GM19240 (cell line): ENCODE results near the gene TUBGCP2.
"Not testable (repeated sequence)": the region's sequence is repeated elsewhere in the genome, so short reads cannot be mapped to it uniquely, and the experiment has no call there.

Experiments used
- DNase-seq: peaks from one replicate; pipeline ENCODE4 v3.0.0; 2011; ENCODE audit warnings: low spot score; ENCODE audit not compliant: insufficient read length

TUBGCP2 gene

DNA sequence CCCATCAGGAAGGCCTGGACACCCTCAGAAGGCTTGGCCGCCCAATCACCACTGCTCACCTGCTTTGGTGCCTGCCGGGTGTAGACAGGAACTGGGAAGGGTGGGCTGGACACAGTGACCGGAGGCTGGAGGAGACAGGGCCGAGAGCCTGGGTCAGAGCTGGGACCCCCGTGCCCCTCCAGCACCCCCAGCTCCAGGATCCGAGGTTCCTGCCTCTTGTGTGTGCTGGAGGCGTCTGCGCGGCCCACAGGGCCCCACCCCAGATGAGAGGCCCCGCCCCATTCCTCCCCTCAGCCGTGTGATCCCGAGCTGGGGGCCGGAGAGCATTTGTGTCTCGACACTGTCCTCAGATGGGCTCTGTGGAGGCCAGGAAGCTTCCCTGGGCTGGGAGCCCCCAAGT, 41.4 kb downstream of the TUBGCP2 start:
- DNase-seq, result no peak

DNA sequence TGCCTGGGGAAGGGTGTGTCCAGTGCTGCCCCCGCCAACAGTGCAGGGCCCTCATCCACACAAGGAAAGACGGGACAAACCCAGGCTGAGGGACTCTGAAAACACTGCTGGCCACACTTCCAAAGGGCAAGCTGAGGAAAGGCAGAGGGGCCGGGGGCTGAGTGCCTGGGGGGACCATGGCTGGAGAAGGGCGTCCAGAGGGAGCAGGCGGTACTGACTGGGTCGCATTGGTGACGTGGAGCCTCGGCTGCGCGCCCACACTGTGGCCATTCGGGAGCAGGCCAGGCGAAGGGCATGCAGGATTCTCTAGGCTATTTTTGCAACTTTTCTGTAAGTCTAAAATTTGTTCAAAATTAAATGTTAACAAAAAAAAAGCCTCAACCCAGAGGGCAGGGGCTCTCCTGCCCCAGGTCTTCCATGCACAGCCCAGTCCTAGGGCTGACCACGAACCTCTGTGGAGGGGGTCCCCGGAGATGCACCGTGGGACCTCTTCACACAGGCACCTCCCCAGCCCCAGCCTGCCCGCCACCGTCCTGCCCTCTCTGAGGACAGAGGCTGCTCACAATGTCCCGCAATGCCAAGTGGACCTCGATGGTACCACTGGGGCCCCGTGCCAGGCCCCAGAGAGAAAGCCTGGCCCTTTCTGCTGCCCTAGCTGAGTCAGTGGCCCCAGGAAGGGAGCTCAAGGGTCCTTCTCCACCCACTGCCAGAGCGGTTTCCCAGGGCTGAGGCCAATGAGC, 42.4 kb downstream of the TUBGCP2 start:
- DNase-seq, result no peak

DNA sequence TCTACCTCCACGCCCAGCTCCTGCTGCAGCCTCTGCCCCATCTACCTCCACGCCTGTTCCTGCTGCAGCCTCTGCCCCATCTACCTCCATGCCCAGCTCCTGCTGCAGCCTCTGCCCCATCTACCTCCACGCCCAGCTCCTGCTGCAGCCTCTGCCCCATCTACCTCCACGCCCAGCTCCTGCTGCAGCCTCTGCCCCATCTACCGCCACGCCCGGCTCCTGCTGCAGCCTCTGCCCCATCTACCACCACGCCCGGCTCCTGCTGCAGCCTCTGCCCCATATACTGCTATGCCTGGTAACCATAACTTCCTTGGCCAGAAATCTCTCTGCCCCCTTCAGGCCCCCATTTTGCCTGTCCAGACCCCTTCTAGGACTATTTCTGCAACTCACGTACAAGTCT, 43.6 kb downstream of the TUBGCP2 start:
- DNase-seq, result not testable (repeated sequence)

DNA sequence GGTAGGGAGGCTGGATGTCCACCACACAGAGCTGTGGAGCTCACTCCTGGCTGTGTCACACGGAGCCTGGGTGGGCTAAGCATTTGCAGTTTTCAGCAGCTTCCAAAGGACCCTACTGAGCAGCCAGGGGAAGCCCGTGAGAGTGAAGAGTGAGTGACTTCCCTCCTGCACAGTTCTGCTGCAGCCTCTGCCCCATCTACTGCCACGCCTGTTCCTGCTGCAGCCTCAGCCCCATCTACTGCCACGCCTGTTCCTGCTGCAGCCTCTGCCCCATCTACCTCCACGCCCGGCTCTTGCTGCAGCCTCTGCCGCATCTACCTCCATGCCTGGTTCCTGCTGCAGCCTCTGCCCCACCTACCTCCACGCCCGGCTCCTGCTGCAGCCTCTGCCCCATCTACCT, 44.2 kb downstream of the TUBGCP2 start:
- DNase-seq, result no peak

DNA sequence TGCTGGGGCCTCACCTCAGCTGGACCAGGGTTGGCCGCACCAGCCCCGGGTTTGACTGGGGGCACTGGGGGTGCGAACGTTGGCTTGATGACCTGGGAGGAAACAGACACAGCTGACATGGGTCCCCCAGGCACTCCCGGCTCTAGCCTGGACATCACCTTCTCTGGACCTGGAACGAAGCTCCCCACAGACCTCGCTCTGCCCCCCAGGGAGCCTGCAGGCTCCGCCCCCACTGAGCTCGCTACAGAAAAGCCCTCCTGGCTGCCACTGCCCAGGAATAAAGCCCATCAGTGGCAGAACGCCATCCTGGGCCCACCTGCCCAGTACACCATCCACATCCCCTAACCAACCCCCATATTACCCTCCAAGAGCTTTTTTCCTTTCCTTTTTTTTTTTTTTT, 45.0 kb downstream of the TUBGCP2 start:
- no peak for DNase-seq

DNA sequence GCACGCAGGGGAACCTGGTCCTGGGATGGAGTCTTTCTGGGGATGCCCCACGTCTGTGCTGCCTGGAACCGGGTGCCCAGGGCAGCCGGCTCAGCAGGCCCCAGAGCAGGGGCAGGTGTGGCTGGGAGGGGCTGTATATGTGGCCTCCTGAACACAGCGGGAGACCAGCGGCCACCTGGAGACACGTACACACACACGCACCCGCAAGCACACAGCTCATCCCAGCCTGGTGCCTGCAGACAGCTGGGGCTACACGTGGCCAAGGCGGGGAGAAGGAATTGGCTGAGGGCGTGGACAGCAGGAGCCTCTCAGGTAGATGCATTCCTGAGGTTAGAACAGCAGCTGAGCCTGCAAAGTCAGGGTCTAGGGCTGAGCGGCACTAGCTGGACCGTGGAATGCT, 46.0 kb downstream of the TUBGCP2 start:
- DNase-seq, result no peak

DNA sequence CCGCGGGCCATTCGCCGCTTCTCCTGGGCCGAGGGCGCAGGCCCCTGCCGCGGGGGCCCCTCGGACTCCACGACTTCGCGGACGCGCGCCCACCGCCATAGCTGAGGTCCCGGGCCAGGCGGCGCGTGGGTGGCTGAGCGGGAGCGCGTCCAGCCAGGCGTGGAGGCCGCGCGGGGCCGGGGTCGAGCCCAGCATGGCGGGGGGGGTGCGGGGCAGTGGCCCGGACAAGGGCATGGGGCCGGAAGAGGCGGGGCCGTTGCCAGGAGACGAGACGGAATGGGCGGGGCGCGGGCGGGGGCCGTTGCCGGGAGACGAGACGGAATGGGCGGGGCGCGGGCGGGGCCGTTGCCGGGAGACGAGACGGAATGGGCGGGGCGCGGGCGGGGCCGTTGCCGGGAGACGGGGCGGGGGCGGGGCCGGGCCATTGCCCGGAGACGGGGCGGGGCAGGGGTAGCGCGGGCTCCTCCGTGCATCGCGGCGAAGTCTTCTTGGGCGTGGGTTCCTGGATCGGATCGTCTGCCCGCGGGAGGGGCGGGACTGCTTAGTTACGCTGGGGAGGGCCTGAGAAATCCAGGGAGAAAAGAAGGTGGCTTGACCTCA, 46.8 kb downstream of the TUBGCP2 start:
- peak; percentile 90 for DNase-seq

DNA sequence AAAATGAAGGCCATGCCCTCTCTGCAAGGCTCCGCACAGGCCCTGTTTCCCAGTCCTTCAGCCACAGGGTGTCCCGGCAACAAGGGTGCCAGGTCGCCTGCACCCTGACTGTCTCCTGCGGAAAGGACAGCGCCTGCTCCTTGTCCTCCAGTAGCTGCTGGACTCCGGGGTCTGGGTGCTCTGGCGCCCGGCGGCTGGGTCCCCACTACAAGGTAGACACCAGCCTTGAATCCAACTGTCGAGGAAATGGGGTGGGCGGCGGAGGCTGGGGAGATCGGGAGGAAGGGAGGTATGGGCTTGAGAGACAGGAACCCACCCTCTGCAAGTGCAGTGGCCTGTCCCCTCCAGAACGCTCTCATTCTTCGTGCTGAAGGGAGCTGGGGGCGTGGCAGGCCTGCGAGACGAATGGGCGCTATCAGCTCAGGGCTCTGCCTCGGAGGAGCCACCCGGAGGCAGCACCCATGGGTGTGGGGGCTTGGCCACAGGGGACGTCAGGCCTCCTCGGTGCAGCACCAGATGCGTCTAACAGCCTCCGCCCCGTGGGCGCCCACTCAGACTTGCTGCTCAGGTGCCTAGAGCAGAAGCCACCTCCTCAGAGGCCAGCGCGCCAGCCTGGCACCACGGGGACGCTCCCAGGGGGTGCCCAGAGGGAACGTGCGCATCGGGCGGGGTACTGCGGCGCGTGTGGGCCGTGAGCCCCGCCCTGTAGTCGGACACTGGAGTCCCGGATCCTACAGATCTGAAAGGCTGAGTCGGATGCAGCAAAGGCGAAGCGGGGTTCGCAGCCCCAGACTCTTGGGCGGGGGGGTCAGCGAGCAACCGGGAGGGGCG, 47.6 kb downstream of the TUBGCP2 start:
- peak; percentile 73 for DNase-seq

DNA sequence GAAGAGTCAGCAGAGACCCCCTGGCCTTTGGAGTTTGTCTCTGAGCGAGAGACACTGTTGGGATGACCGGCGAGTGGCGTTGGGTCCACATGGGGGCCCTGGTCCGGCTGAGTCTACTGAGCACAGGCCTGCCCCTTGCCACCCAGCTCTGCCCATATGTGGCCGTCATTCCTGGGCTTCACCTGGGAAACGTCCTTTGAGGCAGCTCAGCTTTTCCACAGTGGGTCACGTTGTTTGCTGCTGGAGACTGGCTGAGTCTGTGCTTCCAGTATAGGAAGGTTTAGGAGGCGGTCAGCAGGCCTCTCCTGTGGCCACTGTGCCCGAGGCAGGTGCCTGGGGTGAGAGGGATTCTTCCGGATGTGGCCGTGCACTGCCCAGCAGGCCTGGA, 49.1 kb downstream of the TUBGCP2 start:
- DNase-seq, result no peak

DNA sequence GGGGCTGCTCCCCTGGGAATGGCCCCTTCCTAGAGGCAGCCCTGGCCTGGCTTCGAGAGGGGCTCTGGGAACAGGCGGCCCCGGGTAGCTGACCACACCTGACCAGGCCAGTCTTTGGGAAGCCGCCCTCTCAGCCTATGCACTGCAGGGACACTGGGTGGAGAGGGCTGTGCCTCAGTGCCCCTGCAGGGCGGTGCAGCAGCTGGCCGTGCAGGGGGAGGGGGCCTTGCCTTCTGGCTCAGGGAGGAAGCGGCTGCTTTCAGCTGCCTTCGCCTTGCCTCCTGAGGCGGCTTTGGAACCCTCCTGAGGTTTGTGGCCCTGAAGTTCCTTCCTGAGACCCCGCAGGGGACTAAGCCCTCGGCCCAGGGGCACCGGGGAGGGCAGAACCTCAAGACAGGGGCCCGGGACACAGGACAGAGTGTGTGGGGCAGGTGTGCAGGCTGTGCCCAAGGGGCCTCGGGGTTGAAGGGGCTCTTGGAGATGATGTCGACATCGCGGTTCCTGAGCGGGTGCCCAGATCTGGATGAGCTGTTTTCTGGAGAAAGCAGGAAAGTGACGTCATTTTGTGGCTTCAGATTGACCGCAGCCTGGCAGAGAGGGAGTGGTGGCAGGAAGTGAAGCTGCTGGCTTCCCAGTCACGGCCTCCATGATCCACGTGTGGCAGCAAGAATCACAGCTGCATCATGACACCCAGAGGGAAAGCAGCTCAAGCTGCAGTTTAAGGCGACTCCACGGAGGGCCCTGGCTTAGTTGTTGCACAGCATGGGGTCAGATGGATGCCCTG, 49.7 kb downstream of the TUBGCP2 start:
- no peak for DNase-seq

DNA sequence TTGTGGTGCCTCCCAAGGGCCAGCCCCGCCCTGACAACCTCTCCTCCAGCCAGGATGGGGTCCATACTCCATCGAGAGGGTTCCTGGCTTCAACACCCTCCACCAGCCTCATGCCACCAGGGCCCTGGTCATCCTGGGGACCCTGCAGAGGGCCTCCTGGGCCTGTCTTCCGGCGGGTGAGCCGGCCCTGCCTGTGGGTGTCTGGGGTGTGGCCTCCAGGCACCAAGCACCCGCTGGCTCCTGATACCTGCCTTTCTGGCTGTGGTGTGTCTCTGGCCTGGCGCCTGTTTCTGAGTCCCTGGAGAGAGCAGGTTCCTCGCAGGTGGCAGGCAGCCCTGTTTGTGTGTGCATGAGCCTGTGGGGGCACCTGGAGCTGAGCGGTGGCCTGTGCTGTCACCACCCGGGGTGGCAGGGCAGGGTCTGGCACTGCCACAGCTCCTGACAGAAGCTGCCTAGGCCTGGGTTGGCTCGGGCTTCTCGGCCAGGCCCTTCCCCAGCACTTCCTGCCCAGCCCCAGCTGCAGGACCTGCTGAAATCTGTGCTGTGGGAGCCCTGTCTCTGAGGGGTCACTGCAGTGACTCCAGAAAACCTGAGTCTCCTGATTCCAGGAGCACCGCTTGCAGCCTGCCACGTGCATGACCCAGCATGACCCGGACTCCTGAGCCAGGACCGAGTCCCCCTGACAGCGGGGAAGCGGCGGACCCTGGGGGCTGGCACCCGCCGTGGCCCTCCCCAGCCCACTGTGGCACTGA, 50.4 kb downstream of the TUBGCP2 start:
- no peak for DNase-seq

DNA sequence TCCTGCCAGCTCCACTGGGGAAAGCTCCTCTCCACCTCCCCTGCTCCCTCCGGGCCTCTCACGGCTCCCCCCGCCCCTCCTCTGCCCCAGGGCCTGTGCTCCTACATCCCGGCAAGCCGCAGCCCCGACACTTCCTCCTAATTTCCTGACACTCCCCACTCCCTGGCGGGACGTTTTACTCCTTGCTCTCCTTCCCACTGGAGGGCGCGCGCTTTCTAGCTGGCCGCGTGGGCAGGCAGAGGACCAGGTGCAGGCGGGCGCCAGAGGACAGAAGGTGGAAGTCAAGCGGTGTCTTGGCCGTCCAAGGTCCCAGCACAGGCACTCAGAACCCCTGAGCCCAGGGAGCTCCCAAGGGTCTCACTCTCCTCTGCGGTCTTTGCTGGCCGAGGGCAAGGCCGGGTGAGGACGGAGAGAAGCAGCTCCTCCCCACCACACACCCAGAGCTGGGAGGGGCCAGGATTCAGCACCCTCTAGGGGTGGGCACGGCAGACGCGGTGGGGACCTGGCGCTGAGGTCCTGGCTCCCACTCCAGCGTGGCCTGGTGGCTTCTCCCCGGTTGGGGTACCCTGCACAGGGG, 51.1 kb downstream of the TUBGCP2 start:
- DNase-seq, result no peak

DNA sequence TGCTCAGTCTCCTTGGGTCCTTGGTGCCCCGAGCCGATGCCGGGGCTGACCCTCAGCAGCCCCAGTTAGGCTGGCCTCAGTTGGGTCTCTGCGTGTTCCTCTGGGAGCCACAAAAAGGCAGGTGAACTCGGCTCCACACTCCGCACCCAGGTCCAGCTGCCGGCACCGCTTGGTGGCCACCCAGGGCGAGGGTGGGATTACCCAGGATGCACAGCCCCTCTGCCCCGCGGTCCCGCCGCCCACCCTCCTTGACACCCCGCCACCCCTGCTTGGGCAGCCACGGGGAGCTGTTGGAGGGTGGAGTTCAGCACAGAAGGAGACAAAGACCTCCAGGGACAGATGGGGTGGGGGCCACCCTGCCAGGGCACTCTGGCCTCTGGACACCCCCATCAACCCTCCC, 53.3 kb downstream of the TUBGCP2 start:
- no peak for DNase-seq

DNA sequence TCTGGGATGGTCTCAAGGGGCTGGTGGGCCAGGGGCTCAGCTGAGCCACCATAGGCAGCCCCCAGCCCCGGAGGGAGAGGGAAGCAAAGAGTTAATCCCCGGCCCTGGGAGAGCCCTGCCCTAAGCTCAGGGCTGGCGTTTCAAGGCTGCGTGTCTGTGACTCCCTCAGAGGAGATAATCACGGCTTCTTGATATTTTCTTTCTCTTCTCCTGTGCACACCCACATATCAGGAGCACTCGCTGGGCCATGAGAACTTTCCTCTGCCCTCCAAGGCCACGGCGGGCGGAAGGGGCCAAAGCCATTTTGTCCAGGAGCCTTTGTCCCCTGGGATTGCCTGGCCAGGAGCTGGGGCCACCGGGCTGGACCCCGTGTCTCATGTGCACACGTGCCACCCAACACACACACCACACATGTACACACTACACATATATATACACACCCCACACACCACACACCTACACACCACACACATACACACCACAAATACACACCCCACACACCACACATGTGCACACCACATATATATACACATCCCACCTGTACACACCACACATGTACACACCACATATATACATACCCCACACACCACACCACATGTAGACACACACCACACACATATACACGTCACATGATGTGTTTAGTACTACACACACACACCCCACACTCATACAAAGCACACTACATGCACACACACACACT, 54.1 kb downstream of the TUBGCP2 start:
- DNase-seq, result no peak

DNA sequence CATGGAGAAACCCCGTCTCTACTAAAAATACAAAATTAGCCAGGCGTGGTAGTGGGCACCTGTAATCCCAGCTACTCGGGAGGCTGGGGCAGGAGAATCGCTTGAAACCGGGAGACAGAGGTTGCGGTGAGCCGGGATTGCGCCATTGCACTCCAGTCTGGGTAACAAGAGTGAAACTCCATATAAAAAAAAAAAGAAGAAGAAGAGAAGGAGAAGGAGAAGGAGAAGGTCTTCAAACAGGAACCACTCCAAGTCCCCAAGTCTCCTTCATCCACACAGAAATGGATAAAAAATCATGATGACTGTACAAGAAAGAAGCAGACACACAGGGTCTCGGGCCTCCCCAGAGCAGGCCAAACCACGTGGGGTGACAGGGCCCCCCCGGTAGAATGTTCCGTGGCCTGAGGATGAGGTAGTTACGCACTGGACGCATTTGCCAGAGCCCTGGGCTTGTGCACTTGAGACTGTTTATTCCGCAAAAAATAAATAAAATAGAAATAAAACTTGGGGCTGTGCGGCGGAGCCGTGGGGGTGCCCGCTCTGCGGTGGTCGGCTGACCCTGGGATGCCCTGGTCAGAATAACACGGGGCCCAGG, 55.2 kb downstream of the TUBGCP2 start:
- DNase-seq, result no peak

DNA sequence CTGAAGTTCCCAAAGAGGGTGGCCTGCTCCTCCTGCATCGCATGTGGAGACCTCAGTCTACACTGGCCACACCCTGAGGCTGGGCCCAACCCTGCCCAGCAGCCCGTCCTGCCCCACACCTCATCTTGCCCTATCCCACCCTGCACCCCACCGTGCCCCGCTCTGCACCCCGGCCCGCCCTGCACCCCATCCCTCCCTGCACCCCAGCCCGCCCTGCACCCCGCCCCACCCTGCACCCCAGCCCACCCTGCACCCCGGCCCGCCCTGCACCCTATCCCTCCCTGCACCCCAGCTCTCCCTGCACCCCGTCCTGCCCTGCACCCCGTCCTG, 56.5 kb downstream of the TUBGCP2 start:
- no peak for DNase-seq

DNA sequence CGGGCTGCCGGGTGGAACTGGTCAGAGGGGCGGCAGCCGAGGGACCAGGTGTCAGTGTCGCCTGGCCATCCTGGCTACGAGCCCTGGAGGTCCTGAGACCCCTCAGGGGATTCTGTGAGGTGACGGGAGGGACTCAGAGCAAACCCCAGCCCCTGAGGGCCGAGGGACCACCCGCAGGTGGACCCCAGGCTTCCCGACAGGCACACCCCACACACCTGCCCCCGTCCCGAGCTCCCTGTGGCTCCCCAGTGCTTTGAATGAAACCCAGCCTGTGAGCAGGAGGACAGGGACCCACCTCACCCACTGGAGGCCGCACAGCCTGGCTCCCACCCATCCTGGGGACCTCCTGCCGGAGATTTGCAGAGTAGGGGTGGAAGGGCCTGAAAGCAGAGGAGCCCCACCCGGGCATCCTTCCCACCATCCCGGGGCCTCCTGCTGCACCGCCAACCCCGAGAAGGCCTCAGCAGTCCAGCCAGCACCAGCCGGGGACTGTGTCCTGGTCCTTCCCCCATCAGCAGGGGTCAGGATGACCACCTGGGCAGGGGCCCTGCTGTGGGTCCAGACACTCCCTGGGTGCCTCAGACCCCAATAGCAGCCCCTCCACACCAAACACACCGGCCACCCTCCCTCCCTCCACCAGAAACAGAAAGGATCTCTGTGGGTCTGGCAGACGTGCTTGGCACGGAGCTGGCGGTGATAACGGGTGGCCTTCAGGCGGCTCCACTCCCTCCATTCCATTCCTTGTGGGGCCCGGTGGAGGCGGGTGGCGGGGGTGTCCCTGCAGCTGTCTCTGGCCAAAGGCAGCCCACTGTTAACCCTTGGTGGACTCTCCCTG, 57.1 kb downstream of the TUBGCP2 start:
- DNase-seq, result no peak

DNA sequence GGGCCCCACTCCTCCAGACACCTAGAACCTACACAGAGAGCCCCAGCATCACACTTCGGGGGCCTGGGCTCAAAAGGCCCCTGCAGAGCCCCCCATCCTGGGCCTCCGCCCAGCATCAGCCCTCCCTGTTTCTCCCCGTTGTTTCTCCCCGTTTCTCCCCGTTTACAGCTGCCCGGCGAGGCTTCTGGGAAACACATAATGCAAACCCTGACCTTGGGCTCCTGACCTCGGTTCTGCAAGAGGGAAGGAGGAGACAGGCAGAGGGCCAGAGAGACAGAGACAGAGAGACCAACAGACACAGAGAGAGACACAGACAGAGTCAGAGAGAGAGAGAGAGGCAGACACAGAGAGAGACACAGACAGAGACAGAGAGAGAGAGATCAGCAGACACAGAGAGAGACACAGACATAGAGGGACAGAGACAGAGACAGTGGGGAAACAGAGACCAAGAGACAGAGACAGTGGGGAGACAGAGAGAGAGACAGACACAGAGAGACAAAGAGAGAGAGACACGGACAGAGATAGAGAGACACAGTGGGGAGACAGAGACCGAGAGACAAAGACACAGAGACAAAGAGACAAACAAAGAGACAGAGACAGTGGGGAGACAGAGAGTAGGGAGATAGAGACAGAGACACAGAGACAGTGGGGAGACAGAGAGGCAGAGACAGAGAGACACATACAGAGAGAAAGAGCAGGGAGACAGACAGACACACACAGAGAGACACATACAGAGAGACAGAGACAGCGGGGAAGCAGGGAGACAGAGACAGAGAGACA, 58.5 kb downstream of the TUBGCP2 start:
- no peak for DNase-seq
